Stimulated activated naive CD4-positive, alpha-beta T cell treated with Interleukin-2 at 50 U/mL for 16 hours (primary cell): ENCODE measurements around the gene MAS1L.

Experiments
- DNase-seq: peaks from one replicate; lab custom pipeline; 2025; lab: John Stamatoyannopoulos, UW

The MAS1L gene

GRCh38 chr6:29487660-29488059, at the start of gene MAS1L:
Gene MAS1L, minus strand, starts transcription at chr6:29487956. Its CDS starts 54 bp downstream, at chr6:29487902.
- DNase-seq: no peak

GRCh38 chr6:29532320-29532951, 44.7 kb upstream of the MAS1L start:
- no peak for DNase-seq

GRCh38 chr6:29531668-29532067, 43.9 kb upstream of the MAS1L start:
- DNase-seq: no peak

- no peak for DNase-seq
Measured at GRCh38 chr6:29530671-29531310, 43.0 kb upstream of the MAS1L start.

- DNase-seq: no peak
Measured at GRCh38 chr6:29529956-29530355, 42.2 kb upstream of the MAS1L start.

- DNase-seq: no peak
Measured at GRCh38 chr6:29528988-29529560, 41.3 kb upstream of the MAS1L start.

- no peak for DNase-seq
Measured at GRCh38 chr6:29528300-29528931, 40.7 kb upstream of the MAS1L start.

GRCh38 chr6:29527564-29527963, 39.8 kb upstream of the MAS1L start:
- no peak for DNase-seq

- DNase-seq: no peak
Measured at GRCh38 chr6:29527126-29527525, 39.4 kb upstream of the MAS1L start.

- no peak for DNase-seq
Measured at GRCh38 chr6:29525311-29525639, 37.5 kb upstream of the MAS1L start.

- no peak for DNase-seq
Measured at GRCh38 chr6:29524444-29525310, 36.9 kb upstream of the MAS1L start.

GRCh38 chr6:29524044-29524443, 36.3 kb upstream of the MAS1L start:
- no peak for DNase-seq

- no peak for DNase-seq
Measured at GRCh38 chr6:29522227-29522626, 34.5 kb upstream of the MAS1L start.

GRCh38 chr6:29521006-29521680, 33.4 kb upstream of the MAS1L start:
- DNase-seq: no peak

- no peak for DNase-seq
Measured at GRCh38 chr6:29520232-29520631, 32.5 kb upstream of the MAS1L start.

- no peak for DNase-seq
Measured at GRCh38 chr6:29519291-29520010, 31.7 kb upstream of the MAS1L start.

GRCh38 chr6:29517728-29518440, 30.1 kb upstream of the MAS1L start:
- DNase-seq: no peak

- no peak for DNase-seq
Measured at GRCh38 chr6:29517245-29517644, 29.5 kb upstream of the MAS1L start.

GRCh38 chr6:29516108-29516507, 28.4 kb upstream of the MAS1L start:
- peak; percentile 17 for DNase-seq

- DNase-seq: no peak
Measured at GRCh38 chr6:29510746-29511300, 23.1 kb upstream of the MAS1L start.
